NCI-H524 treated with DMSO at 0.1 percent for 48 hours (cell line): ENCODE data around the gene AFAP1L1.
"Not testable (repeated sequence)": the region's sequence is repeated elsewhere in the genome, so short reads cannot be mapped to it uniquely, and the experiment has no call there.

Experiments used
- DNase-seq: peaks from one replicate; lab custom pipeline; 2025; lab: John Stamatoyannopoulos, UW

The AFAP1L1 gene

GRCh38 chr5:149261246-149261645, 10.4 kb upstream of the AFAP1L1 start:
- no peak for DNase-seq

GRCh38 chr5:149262315-149262714, 9.3 kb upstream of the AFAP1L1 start:
- no peak for DNase-seq

- no peak for DNase-seq
Measured at GRCh38 chr5:149264439-149265067, 7.1 kb upstream of the AFAP1L1 start.

GRCh38 chr5:149265068-149265465, 6.6 kb upstream of the AFAP1L1 start:
- no peak for DNase-seq

GRCh38 chr5:149265597-149265996, 6.1 kb upstream of the AFAP1L1 start:
- no peak for DNase-seq

GRCh38 chr5:149267241-149267973, 4.3 kb upstream of the AFAP1L1 start:
- DNase-seq = no peak

- no peak for DNase-seq
Measured at GRCh38 chr5:149268928-149269557, 2.6 kb upstream of the AFAP1L1 start.

GRCh38 chr5:149271195-149271715, 404 bp upstream of the AFAP1L1 start:
- DNase-seq = no peak

GRCh38 chr5:149272781-149273180, 1.1 kb downstream of the AFAP1L1 start:
- DNase-seq = not testable (repeated sequence)

GRCh38 chr5:149273237-149273636, 1.6 kb downstream of the AFAP1L1 start:
- no peak for DNase-seq

- no peak for DNase-seq
Measured at GRCh38 chr5:149273950-149274349, 2.3 kb downstream of the AFAP1L1 start.

- no peak for DNase-seq
Measured at GRCh38 chr5:149274939-149275338, 3.3 kb downstream of the AFAP1L1 start.

- DNase-seq = no peak
Measured at GRCh38 chr5:149277801-149278200, 6.1 kb downstream of the AFAP1L1 start.

GRCh38 chr5:149278451-149279210, 7.0 kb downstream of the AFAP1L1 start:
- DNase-seq = no peak

GRCh38 chr5:149279661-149280060, 8.0 kb downstream of the AFAP1L1 start:
- no peak for DNase-seq

- no peak for DNase-seq
Measured at GRCh38 chr5:149280124-149280523, 8.5 kb downstream of the AFAP1L1 start.

- DNase-seq = no peak
Measured at GRCh38 chr5:149280802-149281201, 9.1 kb downstream of the AFAP1L1 start.

- DNase-seq = no peak
Measured at GRCh38 chr5:149282027-149282965, 10.6 kb downstream of the AFAP1L1 start.

- no peak for DNase-seq
Measured at GRCh38 chr5:149282966-149283332, 11.3 kb downstream of the AFAP1L1 start.

- no peak for DNase-seq
Measured at GRCh38 chr5:149283626-149284480, 12.2 kb downstream of the AFAP1L1 start.
